Right atrium auricular region (tissue), 2 donors: ENCODE measurements around the gene RFX1. TPM values are rescaled to one million over a fixed set of nuclear protein-coding genes. Genes with fewer than 3 reads are reported as not detected.

Source experiments
- DNase-seq: peaks from one replicate; pipeline ENCODE4 v3.0.0-alpha.2; 2019; ENCODE audit warnings: low spot score
- H3K27ac ChIP-seq, 2 donors: fragments of 200-600 bp; sonication (generic); 1 replicate in 1 of 2; 2 replicates in 1 of 2; pipeline ENCODE4 v1.5.1; 2016 to 2019
- H3K27me3 ChIP-seq, 2 donors: fragments of 200-600 bp; sonication (generic); one replicate each; pipeline versions ENCODE4 v1.5.1 to v1.6.0; 2017 to 2019
- H3K36me3 ChIP-seq: fragments of 200-600 bp; sonication (generic); one replicate; pipeline ENCODE4 v1.5.1; 2016
- H3K4me1 ChIP-seq, 2 donors: fragments of 200-600 bp; sonication (generic); one replicate each; pipeline versions ENCODE4 v1.5.1 to v1.6.0; 2017 to 2019
- H3K4me3 ChIP-seq, 2 donors: fragments of 200-600 bp; sonication (generic); 1 replicate in 1 of 2; 2 replicates in 1 of 2; pipeline ENCODE4 v1.5.1; 2017 to 2019; ENCODE audit warnings: mild to moderate bottlenecking in 1 of 2, moderate library complexity in 1 of 2
- H3K9me3 ChIP-seq, 2 donors: fragments of 200-600 bp; sonication (generic); one replicate each; pipeline ENCODE4 v1.5.1; 2019
- CTCF ChIP-seq, 2 donors: fragments of 200-600 bp; sonication (generic); IDR thresholded peaks; one replicate each; pipeline ENCODE4 v1.5.1; 2019; ENCODE audit warnings: antibody characterized with exemption in 2 of 2
- total RNA-seq, 2 donors: library from RNA; depleted of rRNA; stranded (reverse); fragments of >200 nt; gene quantifications; one replicate each; pipeline ENCODE4 v1.1.0, GENCODE V29; 2016

RFX1 gene
- 1 to 10 TPM; 3.2 to 5.2 TPM for total RNA-seq

DNA sequence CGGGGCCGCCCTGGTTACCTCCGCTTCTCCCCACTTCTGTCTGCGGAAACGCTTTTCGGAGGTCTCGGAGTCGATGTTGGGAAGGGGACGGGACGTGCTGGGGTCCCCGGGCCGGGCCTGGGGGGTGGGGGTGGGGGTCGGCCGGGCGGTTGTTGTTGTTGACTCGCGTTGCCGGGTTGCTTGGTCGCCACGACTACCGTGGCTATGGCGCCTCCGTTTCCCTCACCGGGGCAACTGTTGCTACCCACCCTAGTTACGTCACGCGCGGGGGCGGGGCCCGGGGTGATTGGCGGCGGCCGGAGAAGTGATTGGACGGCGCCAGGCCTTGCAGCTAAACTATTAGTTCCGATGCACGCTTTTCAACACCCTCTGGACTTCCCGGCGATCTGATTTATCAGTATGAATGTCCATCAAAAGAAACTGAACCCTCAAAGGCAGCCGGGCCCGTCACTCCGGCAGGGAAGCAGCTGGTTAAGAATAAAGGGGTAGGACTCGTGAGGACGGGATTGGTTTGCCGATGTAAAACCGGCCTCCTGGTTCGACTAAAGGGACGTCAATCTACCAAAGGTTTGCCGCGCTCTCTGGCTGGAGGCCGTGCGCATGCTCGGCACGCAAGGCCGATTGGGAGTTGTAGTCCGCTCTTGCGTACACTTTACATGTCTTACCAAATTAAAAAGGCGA, at the start of gene RFX1:
TSS of gene RFX1 (minus strand) at position 236 of the 681 bp plus-strand sequence. CDS start 12,477 bp downstream, outside the sequence.
- Histone ChIP-seq H3K27me3 (no peaks in the 10 kb centered on the region), H3K36me3 (no peaks in the 10 kb centered on the region), H3K4me1 (peaks cover 0 to 39% of the 10 kb centered on the region in 2 donors), H3K4me3 (peak within 1 kb of the TSS; percentile 81 to 92), H3K27ac (peak within 1 kb of the TSS; percentile 99), H3K9me3 (no peaks in the 10 kb centered on the region)
- peak; percentile 100 for DNase-seq
- no peak for TF ChIP-seq CTCF (IDR thresholded peaks at IDR 0.05)

GRCh38 chr19:14055396-14055795, 49.3 kb upstream of the RFX1 start:
- Histone ChIP-seq H3K27me3 (no peaks in the 10 kb centered on the region), H3K4me1 (peaks cover 0 to 15% of the 10 kb centered on the region in 2 donors), H3K9me3 (no peaks in the 10 kb centered on the region), H3K36me3 (no peaks in the 10 kb centered on the region), H3K27ac (no peak overlapping the region), H3K4me3 (no peak overlapping the region)
- TF ChIP-seq CTCF (IDR thresholded peaks at IDR 0.05) = no peak
- DNase-seq = no peak

GRCh38 chr19:14054721-14055120, 48.6 kb upstream of the RFX1 start:
- no peak for TF ChIP-seq CTCF (IDR thresholded peaks at IDR 0.05)
- H3K4me3 ChIP-seq = no peak overlapping the region
- H3K36me3 ChIP-seq = no peaks in the 10 kb centered on the region
- H3K27me3 ChIP-seq = no peaks in the 10 kb centered on the region
- no peak for DNase-seq
- H3K9me3 ChIP-seq = no peaks in the 10 kb centered on the region
- peaks cover 0 to 15% of the 10 kb centered on the region in 2 donors for H3K4me1 ChIP-seq
- H3K27ac ChIP-seq = no peak overlapping the region

GRCh38 chr19:14054099-14054498, 48.0 kb upstream of the RFX1 start:
- no peak for DNase-seq
- Histone ChIP-seq H3K36me3 (no peaks in the 10 kb centered on the region), H3K4me3 (no peak overlapping the region), H3K9me3 (no peaks in the 10 kb centered on the region), H3K4me1 (peaks cover 0 to 15% of the 10 kb centered on the region in 2 donors), H3K27ac (no peak overlapping the region), H3K27me3 (no peaks in the 10 kb centered on the region)
- TF ChIP-seq CTCF (IDR thresholded peaks at IDR 0.05) = no peak

GRCh38 chr19:14053500-14053899, 47.4 kb upstream of the RFX1 start:
- H3K27ac ChIP-seq = no peak overlapping the region
- H3K4me3 ChIP-seq = no peak overlapping the region
- peaks cover 0 to 15% of the 10 kb centered on the region in 2 donors for H3K4me1 ChIP-seq
- H3K9me3 ChIP-seq = no peaks in the 10 kb centered on the region
- TF ChIP-seq CTCF (IDR thresholded peaks at IDR 0.05) = no peak
- H3K36me3 ChIP-seq = no peaks in the 10 kb centered on the region
- DNase-seq = no peak
- no peaks in the 10 kb centered on the region for H3K27me3 ChIP-seq

GRCh38 chr19:14053032-14053431, 46.9 kb upstream of the RFX1 start:
- H3K27me3 ChIP-seq = no peaks in the 10 kb centered on the region
- H3K4me3 ChIP-seq = no peak overlapping the region
- H3K36me3 ChIP-seq = no peaks in the 10 kb centered on the region
- TF ChIP-seq CTCF (IDR thresholded peaks at IDR 0.05) = no peak
- H3K4me1 ChIP-seq = peaks cover 0 to 10% of the 10 kb centered on the region in 2 donors
- DNase-seq = no peak
- H3K9me3 ChIP-seq = no peaks in the 10 kb centered on the region
- H3K27ac ChIP-seq = no peak overlapping the region
